ENCODE measurements around the gene CC2D2B. TPM values are rescaled to one million over a fixed set of nuclear protein-coding genes. Genes with fewer than 3 reads are reported as not detected.
"Not testable (repeated sequence)": the region's sequence is repeated elsewhere in the genome, so short reads cannot be mapped to it uniquely, and the experiment has no call there.

Gene CC2D2B
- total RNA-seq, 2 donors from 2014 or later: 6.2 to 9.8 TPM

- ATAC-seq (ENCODE audit: insufficient number of reproducible peaks, low FRiP score, low read depth): peak; percentile 35
- Histone ChIP-seq H3K27me3 (replicated peaks; ENCODE audit: insufficient read depth) (no peaks in the 10 kb centered on the region), H3K4me1 (ENCODE audit: control insufficient read depth in 1 of 2, low read depth in 2 of 2) (peaks cover 3 to 22% of the 10 kb centered on the region in 2 donors), H3K9me3 (no peaks in the 10 kb centered on the region), H3K27ac (peak overlapping the region; percentile 80 to 81), H3K36me3 (no peaks in the 10 kb centered on the region), H3K4me3 (peak overlapping the region; percentile 94)
- DNase-seq (ENCODE audit: low spot score): peak; percentile 9
- no peak for TF ChIP-seq CTCF (IDR thresholded peaks at IDR 0.05)
These were observed 136.3 kb downstream of the CC2D2B start for GRCh38 chr10:96043893-96044715.

- Histone ChIP-seq H3K27me3 (replicated peaks; ENCODE audit: insufficient read depth) (no peaks in the 10 kb centered on the region), H3K9me3 (no peaks in the 10 kb centered on the region), H3K27ac (peak overlapping the region; percentile 80 to 81), H3K4me1 (ENCODE audit: control insufficient read depth in 1 of 2, low read depth in 2 of 2) (peaks cover 3 to 22% of the 10 kb centered on the region in 2 donors), H3K36me3 (no peaks in the 10 kb centered on the region), H3K4me3 (peak overlapping the region; percentile 94)
- ATAC-seq (ENCODE audit: insufficient number of reproducible peaks, low FRiP score, low read depth) (no peak), DNase-seq (ENCODE audit: low spot score) (no peak)
- TF ChIP-seq CTCF (IDR thresholded peaks at IDR 0.05): no peak
These were observed 137.0 kb downstream of the CC2D2B start for GRCh38 chr10:96044736-96045135.

- Histone ChIP-seq H3K4me1 (ENCODE audit: control insufficient read depth in 1 of 2, low read depth in 2 of 2) (peaks cover 3 to 22% of the 10 kb centered on the region in 2 donors), H3K9me3 (no peaks in the 10 kb centered on the region), H3K27ac (no peak overlapping the region), H3K27me3 (replicated peaks; ENCODE audit: insufficient read depth) (no peaks in the 10 kb centered on the region), H3K36me3 (no peaks in the 10 kb centered on the region), H3K4me3 (no peak overlapping the region)
- no peak for DNase-seq (ENCODE audit: low spot score)
- no peak for ATAC-seq (ENCODE audit: insufficient number of reproducible peaks, low FRiP score, low read depth)
- TF ChIP-seq CTCF (IDR thresholded peaks at IDR 0.05): no peak
These were observed 138.8 kb downstream of the CC2D2B start for GRCh38 chr10:96046546-96046945.

- Histone ChIP-seq H3K27me3 (replicated peaks; ENCODE audit: insufficient read depth) (no peaks in the 10 kb centered on the region), H3K27ac (no peak overlapping the region), H3K36me3 (no peaks in the 10 kb centered on the region), H3K9me3 (no peaks in the 10 kb centered on the region), H3K4me3 (no peak overlapping the region), H3K4me1 (ENCODE audit: control insufficient read depth in 1 of 2, low read depth in 2 of 2) (peaks cover 3 to 22% of the 10 kb centered on the region in 2 donors)
- DNase-seq (ENCODE audit: low spot score): no peak
- TF ChIP-seq CTCF (IDR thresholded peaks at IDR 0.05): no peak
- no peak for ATAC-seq (ENCODE audit: insufficient number of reproducible peaks, low FRiP score, low read depth)
These were observed 139.4 kb downstream of the CC2D2B start for GRCh38 chr10:96047004-96047649.

- H3K4me3 ChIP-seq; H3K27ac ChIP-seq; DNase-seq (ENCODE audit: low spot score); ATAC-seq (ENCODE audit: insufficient number of reproducible peaks, low FRiP score, low read depth); H3K36me3 ChIP-seq; H3K27me3 ChIP-seq (replicated peaks; ENCODE audit: insufficient read depth); H3K9me3 ChIP-seq: not testable (repeated sequence)
- H3K4me1 ChIP-seq (ENCODE audit: control insufficient read depth in 1 of 2, low read depth in 2 of 2): peaks cover 0 to 17% of the 10 kb centered on the region in 2 donors
These were observed 140.2 kb downstream of the CC2D2B start for GRCh38 chr10:96047925-96048324.

All from thoracic aorta (tissue), 2 donors.